Fibroblast of lung (primary cell): Measurements from ENCODE around the gene CACNA2D3. TPM values are rescaled to one million over a fixed set of nuclear protein-coding genes. Genes with fewer than 3 reads are reported as not detected.

Source experiments
- DNase-seq, 2 donors: peaks; one replicate each; pipeline versions ENCODE4 v3.0.0 to v3.0.0-alpha.2; 2010; ENCODE audit warnings: low read depth in 2 of 2
- H2AFZ ChIP-seq: 2 replicates; pipeline ENCODE4 v1.5.1; 2012; ENCODE audit warnings: low read length, control low read depth, inconsistent platforms
- H3K27ac ChIP-seq: 2 replicates; pipeline ENCODE4 v1.5.1; 2011; ENCODE audit warnings: low read length, control low read depth; ENCODE audit not compliant: insufficient read depth
- H3K27me3 ChIP-seq: 2 replicates; pipeline ENCODE4 v1.5.1; 2011; ENCODE audit warnings: mild to moderate bottlenecking, low read length; ENCODE audit not compliant: control insufficient read depth, insufficient read depth
- H3K36me3 ChIP-seq: 2 replicates; pipeline ENCODE4 v1.5.1; 2011; ENCODE audit warnings: low read length; ENCODE audit not compliant: control insufficient read depth, insufficient read depth
- H3K4me1 ChIP-seq: 2 replicates; pipeline ENCODE4 v1.5.1; 2011; ENCODE audit warnings: low read length; ENCODE audit not compliant: control insufficient read depth, insufficient read depth; ENCODE audit errors: extremely low read depth
- H3K4me2 ChIP-seq: 2 replicates; pipeline ENCODE4 v1.5.1; 2011; ENCODE audit warnings: low read length, control low read depth; ENCODE audit not compliant: insufficient read depth; ENCODE audit errors: extremely low read depth
- H3K4me3 ChIP-seq, 4 experiments: fragments of 200-600 bp in 1 of 4; sonication (generic) in 1 of 4; replicated peaks in 1 of 4; 2 replicates each; pipeline ENCODE4 v1.5.1; 2011 to 2016; ENCODE audit warnings: low read length in 4 of 4, low read depth in 3 of 4, mild to moderate bottlenecking in 3 of 4, control low read depth in 2 of 4, inconsistent platforms in 1 of 4, mixed read lengths in 1 of 4; ENCODE audit not compliant: insufficient read depth in 1 of 4; ENCODE audit errors: control extremely low read depth in 1 of 4
- H3K79me2 ChIP-seq: 2 replicates; pipeline ENCODE4 v1.5.1; 2012; ENCODE audit warnings: mild to moderate bottlenecking, low read length, inconsistent platforms; ENCODE audit not compliant: control insufficient read depth, insufficient read depth
- H3K9ac ChIP-seq: 2 replicates; pipeline ENCODE4 v1.5.1; 2011; ENCODE audit warnings: mild to moderate bottlenecking, low read length, control low read depth; ENCODE audit not compliant: insufficient read depth
- H3K9me3 ChIP-seq: 2 replicates; pipeline ENCODE4 v1.5.1; 2012; ENCODE audit warnings: low read depth, low read length; ENCODE audit not compliant: control insufficient read depth, insufficient read depth
- H4K20me1 ChIP-seq: 2 replicates; pipeline ENCODE4 v1.5.1; 2011; ENCODE audit warnings: low read length; ENCODE audit not compliant: control insufficient read depth, insufficient read depth; ENCODE audit errors: extremely low read depth
- CTCF ChIP-seq, 2 donors: IDR thresholded peaks in 1 of 2; conservative IDR thresholded peaks in 1 of 2; 1 replicate in 1 of 2; 2 replicates in 1 of 2; pipeline ENCODE4 v1.5.1; 2011 to 2012; ENCODE audit warnings: low read length in 2 of 2, control low read depth in 1 of 2, inconsistent platforms in 1 of 2, low read depth in 1 of 2, mild to moderate bottlenecking in 1 of 2
- EZH2 ChIP-seq: IDR thresholded peaks from 2 replicates; pipeline ENCODE4 v1.5.1; 2012; ENCODE audit warnings: low read length, control low read depth, mild to moderate bottlenecking; ENCODE audit errors: missing control alignments
- polyA plus RNA-seq, 2 donors: library from polyadenylated mRNA; depleted of rRNA in 1 of 2; stranded (reverse) in 1 of 2; unstranded in 1 of 2; fragments of >200 nt; gene quantifications; 2 replicates each; pipeline ENCODE4 v1.2.1, GENCODE V29; 2011 to 2012; ENCODE audit warnings: missing spikeins in 1 of 2
- total RNA-seq: library from RNA; depleted of rRNA; stranded (reverse); fragments of >200 nt; gene quantifications from 2 replicates; pipeline ENCODE4 v1.2.1, GENCODE V29; 2014

The CACNA2D3 gene
- total and polyA plus RNA-seq, 2 donors (not counting 1 experiment from before 2014, with no cell fraction given), result 1.8 to 11.5 TPM

- H3K9ac ChIP-seq, result no peak overlapping the region
- H3K4me3 ChIP-seq, result no peak overlapping the region
- no peaks in the 10 kb centered on the region for H3K9me3 ChIP-seq
- no peak overlapping the region for H3K4me2 ChIP-seq
- no peaks in the 10 kb centered on the region for H3K27me3 ChIP-seq
- DNase-seq, result no peak
- H2AFZ ChIP-seq, result no peak overlapping the region
- no peaks in the 10 kb centered on the region for H4K20me1 ChIP-seq
- no peaks in the 10 kb centered on the region for H3K36me3 ChIP-seq
- no peak for TF ChIP-seq CTCF (conservative IDR thresholded peaks at IDR 0.05 in 1 of 2, IDR thresholded peaks at IDR 0.05 in 1 of 2; ENCODE audit: low read depth in 1 of 2, low read length in 2 of 2)
- no peak for TF ChIP-seq EZH2
- H3K79me2 ChIP-seq, result no peaks in the 10 kb centered on the region
- no peak overlapping the region for H3K27ac ChIP-seq
- H3K4me1 ChIP-seq, result peaks cover 8% of the 10 kb centered on the region
Measured at GRCh38 chr3:54856271-54856670, 733.9 kb downstream of the CACNA2D3 start.

GRCh38 chr3:54857343-54857742 lies 735.0 kb downstream of the CACNA2D3 start:
- DNase-seq, result no peak
- no peak overlapping the region for H3K4me2 ChIP-seq
- peaks cover 8% of the 10 kb centered on the region for H3K4me1 ChIP-seq
- no peak overlapping the region for H3K4me3 ChIP-seq
- no peak overlapping the region for H3K27ac ChIP-seq
- no peaks in the 10 kb centered on the region for H3K79me2 ChIP-seq
- TF ChIP-seq CTCF (conservative IDR thresholded peaks at IDR 0.05 in 1 of 2, IDR thresholded peaks at IDR 0.05 in 1 of 2; ENCODE audit: low read depth in 1 of 2, low read length in 2 of 2) (no peak), EZH2 (no peak)
- no peaks in the 10 kb centered on the region for H4K20me1 ChIP-seq
- no peaks in the 10 kb centered on the region for H3K27me3 ChIP-seq
- no peaks in the 10 kb centered on the region for H3K9me3 ChIP-seq
- H3K36me3 ChIP-seq, result no peaks in the 10 kb centered on the region
- no peak overlapping the region for H3K9ac ChIP-seq
- no peak overlapping the region for H2AFZ ChIP-seq

GRCh38 chr3:54858093-54858785 lies 735.9 kb downstream of the CACNA2D3 start:
- no peaks in the 10 kb centered on the region for H4K20me1 ChIP-seq
- H3K79me2 ChIP-seq, result no peaks in the 10 kb centered on the region
- no peaks in the 10 kb centered on the region for H3K9me3 ChIP-seq
- DNase-seq, result no peak
- no peaks in the 10 kb centered on the region for H3K27me3 ChIP-seq
- H3K27ac ChIP-seq, result no peak overlapping the region
- peaks cover 8% of the 10 kb centered on the region for H3K4me1 ChIP-seq
- H3K36me3 ChIP-seq, result no peaks in the 10 kb centered on the region
- H2AFZ ChIP-seq, result no peak overlapping the region
- no peak for TF ChIP-seq CTCF (conservative IDR thresholded peaks at IDR 0.05 in 1 of 2, IDR thresholded peaks at IDR 0.05 in 1 of 2; ENCODE audit: low read depth in 1 of 2, low read length in 2 of 2)
- TF ChIP-seq EZH2, result no peak
- no peak overlapping the region for H3K9ac ChIP-seq
- no peak overlapping the region for H3K4me3 ChIP-seq
- no peak overlapping the region for H3K4me2 ChIP-seq
